CD4-positive, alpha-beta T cell treated with Interleukin-6 for 4 hours (primary cell): ENCODE data around the gene UVSSA.
A peak's percentile ranks its signal among the peaks of the same experiment; 100 is the strongest.

ENCODE experiments used
- DNase-seq: peaks from one replicate; pipeline ENCODE4 v3.0.0-alpha.2; 2020; ENCODE audit warnings: mixed read lengths

Gene UVSSA

GRCh38 chr4:1351854-1352566 lies 5.0 kb downstream of the UVSSA start:
- DNase-seq = peak; percentile 92

GRCh38 chr4:1352567-1352900 lies 5.5 kb downstream of the UVSSA start:
- no peak for DNase-seq

- DNase-seq = no peak
These were observed 6.4 kb downstream of the UVSSA start for GRCh38 chr4:1353186-1354055.

DNA sequence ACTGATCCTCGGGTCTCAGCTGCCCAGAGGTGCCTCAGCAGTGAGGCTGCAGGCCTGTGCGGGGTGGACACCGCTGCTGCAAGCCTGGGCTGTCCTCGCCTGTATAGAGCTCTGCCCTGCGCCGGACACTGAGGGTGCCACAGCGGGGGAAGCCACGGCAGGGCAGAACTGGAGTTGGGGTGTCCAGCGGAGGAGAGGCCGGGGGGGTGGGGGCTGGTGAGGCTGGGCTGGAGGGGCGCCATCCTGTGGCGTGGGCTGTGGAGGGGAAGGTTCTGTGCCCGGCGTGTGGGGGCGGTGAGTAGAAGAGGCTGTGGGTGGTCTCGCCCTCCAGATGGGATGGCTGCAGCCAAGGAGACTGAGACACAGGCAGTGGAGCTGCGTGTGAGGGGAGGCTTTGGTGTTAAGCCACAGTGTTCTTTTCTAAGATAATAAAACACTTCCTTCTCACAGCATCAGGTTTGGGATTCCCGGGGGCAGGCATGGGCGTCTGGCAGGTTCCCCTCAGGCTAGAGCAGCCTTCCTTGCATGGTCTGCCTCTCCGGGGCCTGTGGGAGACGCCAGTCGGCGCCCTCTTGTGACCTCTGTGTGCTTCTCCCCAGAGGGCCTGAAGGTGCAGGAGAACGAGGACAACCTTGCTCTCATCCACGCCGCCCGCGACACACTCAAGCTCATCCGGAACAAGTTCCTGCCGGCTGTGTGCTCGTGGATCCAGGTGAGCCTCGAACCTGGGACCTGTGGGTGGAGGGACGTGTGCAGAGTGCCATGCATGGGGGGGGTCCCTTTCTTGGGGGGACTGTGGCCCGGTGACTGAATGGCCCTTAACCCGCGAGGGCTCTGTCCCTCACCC lies 7.4 kb downstream of the UVSSA start:
- no peak for DNase-seq

GRCh38 chr4:1354983-1355275 lies 7.9 kb downstream of the UVSSA start:
- DNase-seq = no peak

- no peak for DNase-seq
These were observed 8.4 kb downstream of the UVSSA start for GRCh38 chr4:1355378-1355777.

DNA sequence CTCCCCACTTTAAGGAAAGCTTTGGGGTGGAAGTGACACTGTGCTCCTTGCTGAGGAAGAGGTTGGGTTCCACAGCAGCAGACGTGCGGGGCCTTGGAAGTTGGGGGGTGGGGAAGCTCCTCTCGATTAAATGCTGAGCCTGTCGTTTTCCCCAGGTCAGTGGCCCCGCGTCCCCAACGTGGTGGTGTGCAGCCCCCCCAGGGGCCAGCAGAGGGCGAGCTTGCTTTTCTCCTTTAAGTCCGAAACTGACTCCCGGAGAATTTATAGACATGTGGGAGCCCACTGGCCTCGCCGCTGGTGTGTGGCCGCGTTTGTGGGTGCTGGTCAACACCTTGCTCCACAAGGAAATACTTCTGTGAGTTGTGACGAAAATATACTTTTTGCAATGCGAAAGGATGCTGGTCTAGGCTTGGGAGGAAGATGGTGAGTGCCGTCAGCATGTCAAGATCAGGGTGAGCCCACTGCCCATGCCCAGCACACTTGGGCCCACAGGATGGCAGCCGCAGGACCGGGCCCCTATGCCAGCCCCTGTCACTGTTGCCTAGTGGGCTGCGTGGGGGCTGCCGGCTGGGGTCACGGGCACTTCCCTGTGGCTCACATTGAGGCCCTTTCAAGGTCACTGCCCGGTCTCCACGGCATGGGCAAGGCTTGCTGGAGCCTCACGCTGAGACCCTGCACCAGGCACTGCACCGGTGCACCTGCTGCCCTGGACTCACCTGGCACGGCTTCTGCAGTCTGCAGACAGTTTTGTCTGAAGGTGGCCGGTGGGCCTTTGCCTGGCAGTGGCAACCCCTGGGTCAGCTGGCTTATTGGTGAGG lies 9.4 kb downstream of the UVSSA start:
- peak; percentile 68 for DNase-seq

DNA sequence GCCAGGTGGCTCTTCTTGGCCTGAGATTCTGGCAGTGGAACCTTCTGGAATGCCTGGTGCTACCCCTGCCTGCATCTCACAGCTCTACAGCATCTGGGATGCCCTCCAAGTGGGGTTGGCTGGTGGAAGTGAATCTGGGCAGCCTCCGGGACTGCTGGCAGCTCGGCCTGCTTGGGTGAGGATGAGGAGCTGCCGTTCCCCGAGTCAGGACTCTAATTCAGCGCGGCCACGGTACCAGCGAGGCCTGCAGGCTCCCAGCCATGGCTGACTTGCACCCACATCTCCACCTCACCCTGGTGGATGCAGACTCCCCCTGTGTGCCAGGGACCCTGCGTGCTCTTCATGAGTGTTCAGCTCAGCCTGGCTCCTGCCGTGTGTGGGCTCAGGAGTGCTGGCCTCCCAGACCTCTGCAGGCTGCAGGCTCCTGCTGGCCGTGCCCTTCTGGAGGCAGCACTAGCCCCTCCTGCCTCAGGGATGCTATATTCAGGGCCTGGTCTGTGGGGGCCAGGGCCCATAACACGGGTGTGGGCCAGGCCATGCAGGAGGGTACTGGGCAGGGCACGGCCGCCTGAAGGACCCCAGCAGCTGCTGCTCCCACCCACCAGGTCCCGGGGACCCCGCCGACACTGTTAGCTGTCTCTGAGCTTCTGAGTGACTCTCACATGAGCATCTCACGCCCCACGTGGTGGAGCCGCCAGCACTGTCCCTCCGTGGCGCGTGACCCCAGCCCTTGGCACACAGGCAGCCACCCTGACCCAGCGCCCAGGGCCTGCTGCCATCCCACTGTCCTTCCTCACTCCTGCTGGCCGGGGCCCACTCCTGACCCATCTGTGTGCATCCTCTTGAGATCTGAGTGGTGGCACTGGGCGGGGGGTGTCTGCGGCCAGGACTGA lies 10.6 kb downstream of the UVSSA start:
- no peak for DNase-seq

DNA sequence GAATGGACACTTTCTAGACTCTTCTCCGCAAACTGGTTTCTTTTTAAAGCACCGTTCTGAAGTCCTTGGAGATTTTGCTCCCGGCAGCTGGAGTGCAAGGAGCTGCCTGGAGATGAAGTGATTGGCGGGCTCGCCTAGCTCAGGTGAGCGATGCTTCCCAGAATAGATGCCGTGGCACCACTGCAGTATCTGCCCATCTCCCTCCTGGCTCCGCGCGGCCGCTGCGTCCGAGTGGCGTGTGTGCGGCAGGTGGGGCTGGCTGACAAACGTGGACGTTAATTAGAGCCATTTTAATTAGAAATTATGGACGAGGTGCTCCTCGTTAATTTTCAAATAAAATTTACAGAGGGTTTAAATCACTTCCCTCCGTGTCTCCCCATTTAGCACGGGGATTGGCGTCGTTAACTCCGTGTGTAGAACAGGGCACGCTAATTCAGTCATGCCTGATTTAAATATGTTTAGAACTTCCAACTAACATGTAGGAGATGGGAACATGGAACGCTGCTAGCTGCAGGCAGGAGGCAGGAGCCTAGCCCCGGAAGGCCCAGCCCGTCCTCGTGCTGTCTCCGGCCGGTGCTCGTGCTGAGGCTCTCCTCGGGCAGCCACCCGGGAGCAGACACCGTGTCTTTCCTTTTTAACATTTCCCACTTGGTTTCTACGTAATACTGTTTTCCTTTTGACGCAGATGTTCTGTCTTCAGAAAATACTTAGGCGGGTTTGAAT lies 11.6 kb downstream of the UVSSA start:
- DNase-seq = no peak

GRCh38 chr4:1359144-1359501 lies 12.1 kb downstream of the UVSSA start:
- DNase-seq = no peak

DNA sequence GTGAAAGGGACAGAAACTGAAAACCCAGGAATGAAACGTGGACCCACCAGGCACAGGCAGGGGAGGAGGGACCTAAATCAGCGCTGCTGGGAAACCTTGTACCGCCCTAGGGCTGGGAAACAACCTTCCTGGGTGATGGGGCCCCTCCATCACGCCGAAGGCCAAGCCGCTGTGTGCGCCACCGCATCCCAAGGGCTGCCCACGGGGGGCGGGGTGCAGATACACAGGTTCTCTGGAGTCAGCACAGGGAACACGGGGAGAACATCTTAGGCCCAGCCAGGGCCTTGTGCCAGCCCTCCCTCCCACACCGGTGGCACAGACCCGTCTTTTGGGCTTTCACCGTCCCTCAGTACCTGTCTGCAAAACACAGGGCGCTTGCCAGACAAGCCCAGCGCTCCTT lies 13.0 kb downstream of the UVSSA start:
- no peak for DNase-seq

GRCh38 chr4:1360423-1361283 lies 13.6 kb downstream of the UVSSA start:
- DNase-seq = no peak

GRCh38 chr4:1361431-1361830 lies 14.4 kb downstream of the UVSSA start:
- DNase-seq = no peak

DNA sequence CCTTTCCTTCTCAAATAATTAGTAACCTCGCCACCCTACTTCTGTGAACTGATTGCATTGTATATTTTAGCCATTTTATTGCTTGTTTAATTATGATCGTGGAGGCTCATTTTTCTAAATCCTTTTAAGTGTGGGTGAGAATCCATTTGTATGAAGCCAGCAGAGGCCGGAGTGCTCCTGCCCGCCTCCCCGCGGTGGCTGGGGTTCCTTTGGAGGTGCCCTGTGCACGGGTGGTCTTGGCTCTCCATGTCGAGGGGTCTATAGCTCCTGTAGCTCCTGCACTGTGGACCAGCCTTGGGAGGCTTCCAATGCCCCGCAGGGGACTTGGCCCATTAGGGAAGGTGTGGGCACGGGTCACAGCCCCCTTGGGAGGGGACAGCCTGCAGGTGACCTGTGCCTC lies 15.0 kb downstream of the UVSSA start:
- no peak for DNase-seq

DNA sequence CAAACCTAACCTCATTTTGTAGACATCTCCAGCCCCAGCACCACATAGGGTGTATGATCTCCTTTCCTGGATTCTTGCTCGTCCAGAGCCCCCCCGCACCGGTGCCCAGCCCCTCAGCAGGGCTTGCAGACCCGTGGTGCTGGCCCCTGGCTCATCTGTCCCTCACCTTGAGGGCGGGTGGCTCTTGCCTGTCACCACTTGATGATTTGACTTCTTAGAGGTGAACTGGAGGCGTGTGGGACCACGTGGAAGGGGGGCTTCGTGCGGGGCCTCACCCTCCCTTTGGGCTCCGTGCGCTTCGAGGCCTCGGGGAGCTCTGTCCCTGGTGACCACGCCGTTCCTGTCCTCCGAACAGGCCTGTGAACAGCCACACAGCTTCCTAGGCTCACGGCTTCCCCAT lies 15.5 kb downstream of the UVSSA start:
- no peak for DNase-seq

DNA sequence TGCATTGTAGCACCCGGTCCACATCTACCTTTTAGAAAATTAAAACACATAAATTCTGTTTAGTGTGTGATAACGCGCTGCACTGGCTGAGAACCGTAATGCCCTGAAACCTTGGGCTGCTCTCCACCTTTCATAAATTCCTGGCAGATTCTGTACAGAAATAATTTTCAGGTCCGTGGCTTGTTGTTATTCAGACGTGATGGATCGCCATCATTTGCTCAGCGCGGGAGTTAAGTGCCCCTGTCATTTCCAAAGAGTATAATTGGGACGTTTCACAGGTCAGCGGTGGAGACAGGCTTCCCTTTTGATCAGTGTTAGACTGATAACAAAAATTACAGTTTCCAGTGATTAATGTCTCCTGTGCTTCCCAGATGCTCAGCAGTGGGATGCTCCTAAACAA lies 16.5 kb downstream of the UVSSA start:
- DNase-seq = no peak

GRCh38 chr4:1364217-1364616 lies 17.2 kb downstream of the UVSSA start:
- DNase-seq = no peak

- no peak for DNase-seq
These were observed 17.7 kb downstream of the UVSSA start for GRCh38 chr4:1364748-1365147.

GRCh38 chr4:1365271-1366178 lies 18.5 kb downstream of the UVSSA start:
- DNase-seq = no peak
